IMR-90 (cell line): Measurements from ENCODE around the gene KDM1B. TPM values are rescaled to one million over a fixed set of nuclear protein-coding genes. Genes with fewer than 3 reads are reported as not detected.

Experiments
- ATAC-seq: fragments of 200-7000 bp; cut with Tn5 transposase; 2 replicates; pipeline ENCODE4 v1.9.1; 2020; ENCODE audit warnings: low read depth, mild to moderate bottlenecking, moderate library complexity
- BruUV-seq: library from RNA; stranded (reverse); fragments of 400-500 nt; replicated peaks from 2 replicates; lab custom pipeline; 2021; lab: Mats Ljungman, UMichigan
- CTCF ChIA-PET: fragments of 300-600 bp; formaldehyde crosslinking; extraction: SDS; loops from one replicate; lab custom pipeline; 2021; ENCODE audit warnings: antibody characterized with exemption; lab: Yijun Ruan, JAX
- POLR2A ChIA-PET: fragments of 300-600 bp; sonication (Branson Sonifier 250); formaldehyde crosslinking; loops from one replicate; lab custom pipeline; 2022; ENCODE audit warnings: antibody characterized with exemption; ENCODE audit not compliant: unreplicated experiment; lab: Charles Lee
- DNase-seq: peaks from one replicate; pipeline ENCODE4 v3.0.0; 2013
- H2AFZ ChIP-seq: replicated peaks from 2 replicates; pipeline ENCODE3; 2013; ENCODE audit warnings: low read length, mild to moderate bottlenecking; ENCODE audit not compliant: poor library complexity
- H2AK5ac ChIP-seq: 2 replicates; pipeline ENCODE4 v1.6.1; 2013; ENCODE audit warnings: low read depth, low read length, inconsistent platforms
- H2AK9ac ChIP-seq: replicated peaks from 2 replicates; pipeline ENCODE3; 2013; ENCODE audit warnings: mild to moderate bottlenecking, low read depth, low read length, moderate library complexity; ENCODE audit not compliant: poor library complexity
- H2BK120ac ChIP-seq: 2 replicates; pipeline ENCODE4 v1.6.1; 2013; ENCODE audit warnings: low read depth, low read length, inconsistent platforms
- H2BK15ac ChIP-seq: 3 replicates; pipeline ENCODE4 v1.6.1; 2013; ENCODE audit warnings: low read depth, low read length, inconsistent platforms
- H2BK20ac ChIP-seq: 2 replicates; pipeline ENCODE4 v1.6.1; 2013; ENCODE audit warnings: low read depth, mild to moderate bottlenecking, inconsistent platforms, low read length, moderate library complexity
- H2BK5ac ChIP-seq: 2 replicates; pipeline ENCODE4 v1.6.1; 2013; ENCODE audit warnings: mild to moderate bottlenecking, low read depth, low read length, inconsistent platforms; ENCODE audit not compliant: poor library complexity, severe bottlenecking
- H3K14ac ChIP-seq: replicated peaks from 2 replicates; pipeline ENCODE4 v1.6.1; 2013; ENCODE audit warnings: low read depth, low read length, inconsistent platforms
- H3K18ac ChIP-seq: 2 replicates; pipeline ENCODE4 v1.6.1; 2013; ENCODE audit warnings: low read depth, low read length, control low read depth
- H3K23ac ChIP-seq: 2 replicates; pipeline ENCODE4 v1.6.1; 2013; ENCODE audit warnings: low read depth, low read length, inconsistent platforms
- H3K27ac ChIP-seq: 2 replicates; pipeline ENCODE4 v1.5.1; 2013; ENCODE audit warnings: mild to moderate bottlenecking, control low read depth, low read length; ENCODE audit not compliant: insufficient read depth
- H3K27me3 ChIP-seq: 2 replicates; pipeline ENCODE4 v1.6.1; 2013; ENCODE audit warnings: low read length; ENCODE audit not compliant: control insufficient read depth, insufficient read depth
- H3K36me3 ChIP-seq: 2 replicates; pipeline ENCODE4 v1.6.1; 2013; ENCODE audit warnings: low read length, mixed read lengths; ENCODE audit not compliant: control insufficient read depth, insufficient read depth
- H3K4ac ChIP-seq: 2 replicates; pipeline ENCODE4 v1.6.1; 2013; ENCODE audit warnings: low read depth, low read length, inconsistent platforms
- H3K4me1 ChIP-seq: 2 replicates; pipeline ENCODE4 v1.6.1; 2013; ENCODE audit warnings: low read length, mixed read lengths; ENCODE audit not compliant: control insufficient read depth, insufficient read depth
- H3K4me2 ChIP-seq: 2 replicates; pipeline ENCODE4 v1.6.1; 2013; ENCODE audit warnings: low read depth, mild to moderate bottlenecking, control low read depth, low read length, moderate library complexity
- H3K4me3 ChIP-seq: 2 replicates; pipeline ENCODE4 v1.5.1; 2013; ENCODE audit warnings: low read depth, mild to moderate bottlenecking, control low read depth, low read length, moderate library complexity; ENCODE audit not compliant: insufficient read depth
- H3K56ac ChIP-seq: 2 replicates; pipeline ENCODE4 v1.6.1; 2013; ENCODE audit warnings: low read length, inconsistent platforms; ENCODE audit not compliant: insufficient read depth; ENCODE audit errors: extremely low read depth
- H3K79me1 ChIP-seq, 2 experiments: 2 replicates each; pipeline ENCODE4 v1.6.1; 2013; ENCODE audit warnings: low read length in 2 of 2, inconsistent platforms in 1 of 2, low read depth in 1 of 2
- H3K9ac ChIP-seq: 2 replicates; pipeline ENCODE4 v1.6.1; 2013; ENCODE audit warnings: low read depth, low read length, control low read depth
- H3K9me1 ChIP-seq: 2 replicates; pipeline ENCODE4 v1.6.1; 2013; ENCODE audit warnings: low read length, inconsistent platforms; ENCODE audit not compliant: insufficient read depth
- H3K9me3 ChIP-seq: 2 replicates; pipeline ENCODE4 v1.6.1; 2013; ENCODE audit warnings: low read length; ENCODE audit not compliant: control insufficient read depth, insufficient read depth
- H4K20me1 ChIP-seq: 2 replicates; pipeline ENCODE4 v1.6.1; 2013; ENCODE audit warnings: low read length, inconsistent platforms; ENCODE audit not compliant: insufficient read depth
- H4K5ac ChIP-seq: 2 replicates; pipeline ENCODE4 v1.6.1; 2013; ENCODE audit warnings: mild to moderate bottlenecking, low read depth, low read length, control low read depth
- H4K8ac ChIP-seq, 2 experiments: 2 replicates each; pipeline ENCODE4 v1.6.1; 2013; ENCODE audit warnings: low read depth in 2 of 2, low read length in 2 of 2, control low read depth in 1 of 2, inconsistent platforms in 1 of 2
- H4K91ac ChIP-seq: 2 replicates; pipeline ENCODE4 v1.6.1; 2013; ENCODE audit warnings: low read depth, low read length, inconsistent platforms; ENCODE audit not compliant: insufficient read depth
- BHLHE40 ChIP-seq: fragments of 150-350 bp; IDR thresholded peaks from 2 replicates; pipeline ENCODE4 v1.6.1; 2016; ENCODE audit warnings: mild to moderate bottlenecking, low read depth, low read length
- CEBPB ChIP-seq: IDR thresholded peaks from 2 replicates; pipeline ENCODE4 v1.6.1; 2012; ENCODE audit warnings: low read depth, low read length, improper control_type of control experiment
- CHD1 ChIP-seq: IDR thresholded peaks from 2 replicates; pipeline ENCODE4 v1.6.1; 2012; ENCODE audit warnings: low read depth, low read length, improper control_type of control experiment
- CTCF ChIP-seq: conservative IDR thresholded peaks from 2 replicates; pipeline ENCODE4 v1.5.1; 2012; ENCODE audit warnings: mild to moderate bottlenecking, low read depth, low read length, improper control_type of control experiment
- ELK1 ChIP-seq: fragments of 150-350 bp; IDR thresholded peaks from 2 replicates; pipeline ENCODE4 v1.6.1; 2016; ENCODE audit warnings: low read depth, mild to moderate bottlenecking, low read length, moderate library complexity, borderline replicate concordance
- FOS ChIP-seq: fragments of 150-350 bp; IDR thresholded peaks from 2 replicates; pipeline ENCODE4 v1.6.1; 2016; ENCODE audit warnings: low read depth, low read length
- MAFK ChIP-seq: IDR thresholded peaks from 2 replicates; pipeline ENCODE4 v1.6.1; 2012; ENCODE audit warnings: low read depth, low read length, improper control_type of control experiment
- MAZ ChIP-seq: IDR thresholded peaks from 2 replicates; pipeline ENCODE4 v1.6.1; 2012; ENCODE audit warnings: low read depth, mild to moderate bottlenecking, low read length, improper control_type of control experiment, moderate library complexity, borderline replicate concordance
- MXI1 ChIP-seq: IDR thresholded peaks from 2 replicates; pipeline ENCODE4 v1.6.1; 2012; ENCODE audit warnings: low read depth, mild to moderate bottlenecking, low read length, moderate library complexity, borderline replicate concordance
- NFE2L2 ChIP-seq: fragments of 150-350 bp; IDR thresholded peaks from 2 replicates; pipeline ENCODE4 v1.6.1; 2016; ENCODE audit warnings: low read depth, mild to moderate bottlenecking, low read length
- POLR2A ChIP-seq: IDR thresholded peaks from 2 replicates; pipeline ENCODE4 v1.6.1; 2012; ENCODE audit warnings: mild to moderate bottlenecking, low read depth, low read length
- RAD21 ChIP-seq: IDR thresholded peaks from 2 replicates; pipeline ENCODE4 v1.6.1; 2012; ENCODE audit warnings: low read length, improper control_type of control experiment
- RCOR1 ChIP-seq: IDR thresholded peaks from 2 replicates; pipeline ENCODE4 v1.6.1; 2012; ENCODE audit warnings: mild to moderate bottlenecking, low read length, improper control_type of control experiment; ENCODE audit not compliant: insufficient replicate concordance
- RFX5 ChIP-seq: IDR thresholded peaks from 2 replicates; pipeline ENCODE4 v1.8.0; 2012; ENCODE audit warnings: low read depth, mild to moderate bottlenecking, low read length, moderate library complexity
- SMC3 ChIP-seq: fragments of 150-350 bp; IDR thresholded peaks from 2 replicates; pipeline ENCODE4 v1.6.1; 2016; ENCODE audit warnings: low read depth, mild to moderate bottlenecking, antibody characterized with exemption, low read length, moderate library complexity
- USF2 ChIP-seq: fragments of 150-350 bp; IDR thresholded peaks from 2 replicates; pipeline ENCODE4 v1.6.1; 2017; ENCODE audit warnings: mild to moderate bottlenecking, antibody characterized with exemption, low read length, low read depth
- WGBS, 2 experiments: methylation state at CpG; one replicate each; pipeline versions ENCODE4 v1.1.5 to v1.1.7; 2013; ENCODE audit warnings: missing lambda C conversion rate in 2 of 2; ENCODE audit not compliant: insufficient read length in 1 of 2; ENCODE audit errors: extremely low coverage in 2 of 2; 5-methylcytosine and 5-hydroxymethylcytosine counted together
- dilution Hi-C: fragments of 300-500 bp; cut with HindIII; formaldehyde crosslinking; loops from one replicate; pipeline ENCODE4 v1.14.3; 2018; ENCODE audit warnings: low sequenced_read_pairs; ENCODE audit not compliant: unreplicated experiment
- in situ Hi-C: fragments of 300-500 bp; cut with MboI; formaldehyde crosslinking; loops from 3 replicates; pipeline ENCODE4 v1.14.3; 2019; ENCODE audit warnings: low sequenced_read_pairs, inconsistent platforms, mixed read lengths
- intact Hi-C: fragments of 100-400 bp; cut with micrococcal nuclease; formaldehyde crosslinking; loops from 2 replicates; pipeline ENCODE4 v1.10.0; 2022
- polyA plus RNA-seq, 3 experiments: library from polyadenylated mRNA; depleted of rRNA; stranded (reverse); fragments of >200 nt; gene quantifications; 2 replicates each; pipeline ENCODE4 v1.2.3, GENCODE V29; 2012; ENCODE audit warnings: low replicate concordance in 1 of 3
- total RNA-seq: library from RNA; depleted of rRNA; stranded (reverse); fragments of >200 nt; gene quantifications from 2 replicates; pipeline ENCODE4 v1.2.3, GENCODE V29; 2012

The KDM1B gene
- total and polyA plus RNA-seq, 2 of the 4 experiments (the other 2 are of a cell fraction): 13.2 to 16.7 TPM

GRCh38 chr6:18177286-18177965, 22.2 kb downstream of the KDM1B start:
- no peak overlapping the region for H3K4me3 ChIP-seq
- H2AK9ac ChIP-seq: no peak overlapping the region
- H3K79me1 ChIP-seq: no peaks in the 10 kb centered on the region
- no peaks in the 10 kb centered on the region for H3K4me1 ChIP-seq
- BruUV-seq: no TSS peak
- H3K9me1 ChIP-seq: no peaks in the 10 kb centered on the region
- no peak overlapping the region for H3K27ac ChIP-seq
- no peak for TF ChIP-seq RFX5
- no peak for TF ChIP-seq CTCF
- TF ChIP-seq FOS: no peak
- TF ChIP-seq MAZ: no peak
- TF ChIP-seq BHLHE40: no peak
- TF ChIP-seq MXI1: no peak
- no peak for TF ChIP-seq RCOR1
- no peak for TF ChIP-seq RAD21
- TF ChIP-seq MAFK: no peak
- no peak for TF ChIP-seq NFE2L2
- TF ChIP-seq CHD1: no peak
- no peak for TF ChIP-seq USF2
- no peak for TF ChIP-seq POLR2A
- TF ChIP-seq ELK1: no peak
- no peak for TF ChIP-seq CEBPB
- TF ChIP-seq SMC3: no peak
- H3K18ac ChIP-seq: no peak overlapping the region
- no peak overlapping the region for H4K91ac ChIP-seq
- H3K36me3 ChIP-seq: no peaks in the 10 kb centered on the region
- WGBS, 2 experiments: 100% methylated on average over 1 of the region's 4 CpGs; no CpG with 5 or more reads in 1 of the 2 experiments
- no peaks in the 10 kb centered on the region for H3K9me3 ChIP-seq
- H3K23ac ChIP-seq: no peak overlapping the region
- H3K27me3 ChIP-seq: no peaks in the 10 kb centered on the region
- no peak overlapping the region for H3K4me2 ChIP-seq
- intact Hi-C loops (no loop called here), in situ Hi-C loops (no loop called here), dilution Hi-C loops (no loop called here)
- H3K4ac ChIP-seq: no peak overlapping the region
- H2BK120ac ChIP-seq: no peak overlapping the region
- H4K20me1 ChIP-seq: no peaks in the 10 kb centered on the region
- no peak overlapping the region for H2BK20ac ChIP-seq
- no peak overlapping the region for H2BK15ac ChIP-seq
- H2AFZ ChIP-seq: no peak overlapping the region
- no peak overlapping the region for H3K14ac ChIP-seq
- no peak overlapping the region for H3K56ac ChIP-seq
- H4K8ac ChIP-seq: no peak overlapping the region
- ChIA-PET CTCF (no interaction called here), POLR2A (no interaction called here)
- ATAC-seq (no peak), DNase-seq (no peak)
- H4K5ac ChIP-seq: no peak overlapping the region
- H2AK5ac ChIP-seq: no peak overlapping the region
- H2BK5ac ChIP-seq: no peak overlapping the region
- H3K9ac ChIP-seq: no peak overlapping the region
